Activated naive CD4-positive, alpha-beta T cell treated with anti-CD3 and anti-CD28 coated beads, Interleukin-2, amount 50 U/mL, for 72 hours (primary cell): Measurements from ENCODE around the gene GMEB1. TPM values are rescaled to one million over a fixed set of nuclear protein-coding genes. Genes with fewer than 3 reads are reported as not detected.
"Not testable (repeated sequence)": the region's sequence is repeated elsewhere in the genome, so short reads cannot be mapped to it uniquely, and the experiment has no call there.

ENCODE experiments used
- ATAC-seq, 2 donors: fragments of 150-1000 bp; cut with Tn5 transposase; 2 replicates each; pipeline ENCODE4 v1.10.0; 2021; ENCODE audit warnings: mild to moderate bottlenecking in 2 of 2, moderate library complexity in 2 of 2
- DNase-seq, 2 donors: peaks; one replicate each; pipeline ENCODE4 v3.0.0; 2021 to 2022; ENCODE audit warnings: low spot score in 2 of 2
- H3K27ac Mint-ChIP-seq, 2 donors: one replicate each; pipeline ENCODE4 v1.8.0; 2022; ENCODE audit warnings: mild to moderate bottlenecking in 2 of 2, mixed read lengths in 2 of 2
- H3K36me3 Mint-ChIP-seq, 2 donors: one replicate each; pipeline ENCODE4 v1.8.0; 2022; ENCODE audit warnings: mixed read lengths in 2 of 2
- H3K9me3 Mint-ChIP-seq, 2 donors: one replicate each; pipeline ENCODE4 v1.8.0; 2022; ENCODE audit warnings: mixed read lengths in 2 of 2
- total RNA-seq, 2 donors: library from RNA; stranded (reverse); gene quantifications; one replicate each; pipeline ENCODE4 v1.2.3, GENCODE V29; 2022

GMEB1 gene
- total RNA-seq, 2 donors from 2014 or later = 18.9 to 26.7 TPM

- no peak for DNase-seq
- Mint-ChIP-seq H3K9me3 (no peaks in the 10 kb centered on the region), H3K36me3 (no peaks in the 10 kb centered on the region), H3K27ac (peak overlapping the region; percentile 75 to 80)
- ATAC-seq = no peak
These were observed 4.6 kb upstream of the GMEB1 start for GRCh38 chr1:28663871-28664470.

GRCh38 chr1:28666806-28667205 lies 1.8 kb upstream of the GMEB1 start:
- Mint-ChIP-seq H3K27ac (peak overlapping the region; percentile 60 to 75), H3K9me3 (no peaks in the 10 kb centered on the region)
- no peak for ATAC-seq

GRCh38 chr1:28668956-28669723 lies 556 bp downstream of the GMEB1 start:
- DNase-seq (peak; percentile 38 to 70), ATAC-seq (peak; percentile 74 to 81)
- Mint-ChIP-seq H3K9me3 (no peaks in the 10 kb centered on the region), H3K27ac (peak overlapping the region; percentile 89 to 99), H3K36me3 (peaks cover 6 to 7% of the 10 kb centered on the region in 2 donors)

More at GRCh38 chr1:28666806-28667205, 1.8 kb upstream of the GMEB1 start:
- H3K36me3 Mint-ChIP-seq = peaks cover 6 to 7% of the 10 kb centered on the region in 2 donors
- DNase-seq = no peak

- ATAC-seq (no peak), DNase-seq (no peak)
- Mint-ChIP-seq H3K36me3 (peaks cover 6 to 7% of the 10 kb centered on the region in 2 donors), H3K27ac (no peak overlapping the region), H3K9me3 (no peaks in the 10 kb centered on the region)
These were observed 2.7 kb downstream of the GMEB1 start for GRCh38 chr1:28671254-28671780.

GRCh38 chr1:28672971-28673370 lies 4.4 kb downstream of the GMEB1 start:
- not testable (repeated sequence) for ATAC-seq, H3K36me3 Mint-ChIP-seq, DNase-seq, H3K9me3 Mint-ChIP-seq, H3K27ac Mint-ChIP-seq

GRCh38 chr1:28675924-28676257 lies 7.3 kb downstream of the GMEB1 start:
- no peaks in the 10 kb centered on the region for H3K9me3 Mint-ChIP-seq
- no peaks in the 10 kb centered on the region for H3K36me3 Mint-ChIP-seq
- no peak overlapping the region for H3K27ac Mint-ChIP-seq
- ATAC-seq = no peak
- DNase-seq = no peak

GRCh38 chr1:28680151-28680550 lies 11.6 kb downstream of the GMEB1 start:
- Mint-ChIP-seq H3K36me3 (no peaks in the 10 kb centered on the region), H3K9me3 (no peaks in the 10 kb centered on the region), H3K27ac (no peak overlapping the region)
- ATAC-seq = no peak
- no peak for DNase-seq

GRCh38 chr1:28682840-28683239 lies 14.3 kb downstream of the GMEB1 start:
- DNase-seq = no peak
- peak; percentile 24 to 37 for ATAC-seq
- no peaks in the 10 kb centered on the region for H3K9me3 Mint-ChIP-seq
- H3K36me3 Mint-ChIP-seq = no peaks in the 10 kb centered on the region
- H3K27ac Mint-ChIP-seq = no peak overlapping the region

- ATAC-seq = no peak
These were observed 16.4 kb downstream of the GMEB1 start for GRCh38 chr1:28684937-28685336.

GRCh38 chr1:28691627-28692026 lies 23.0 kb downstream of the GMEB1 start:
- H3K9me3 Mint-ChIP-seq, ATAC-seq, H3K36me3 Mint-ChIP-seq, H3K27ac Mint-ChIP-seq, DNase-seq: not testable (repeated sequence)

More at GRCh38 chr1:28684937-28685336, 16.4 kb downstream of the GMEB1 start:
- Mint-ChIP-seq H3K27ac (peak overlapping the region in 1 of 2 donors; percentile 11), H3K9me3 (no peaks in the 10 kb centered on the region), H3K36me3 (no peaks in the 10 kb centered on the region)
- DNase-seq = no peak

- ATAC-seq (no peak), DNase-seq (no peak)
- Mint-ChIP-seq H3K9me3 (no peaks in the 10 kb centered on the region), H3K36me3 (peaks cover 5% of the 10 kb centered on the region in 2 donors), H3K27ac (no peak overlapping the region)
These were observed 35.0 kb downstream of the GMEB1 start for GRCh38 chr1:28703629-28704028.

GRCh38 chr1:28716336-28716735 lies 47.8 kb downstream of the GMEB1 start:
- H3K36me3 Mint-ChIP-seq = peaks cover 7 to 14% of the 10 kb centered on the region in 2 donors
- H3K27ac Mint-ChIP-seq = no peak overlapping the region
- DNase-seq (no peak), ATAC-seq (no peak)
- H3K9me3 Mint-ChIP-seq = no peaks in the 10 kb centered on the region

GRCh38 chr1:28718166-28718565 lies 49.6 kb downstream of the GMEB1 start:
- no peak for DNase-seq
- Mint-ChIP-seq H3K9me3 (no peaks in the 10 kb centered on the region), H3K36me3 (peaks cover 7 to 14% of the 10 kb centered on the region in 2 donors), H3K27ac (no peak overlapping the region)
- ATAC-seq = no peak

GRCh38 chr1:28718586-28719331 lies 50.2 kb downstream of the GMEB1 start:
- peak overlapping the region in 1 of 2 donors; percentile 29 for H3K27ac Mint-ChIP-seq
- H3K36me3 Mint-ChIP-seq = peaks cover 7 to 8% of the 10 kb centered on the region in 2 donors
- H3K9me3 Mint-ChIP-seq = no peaks in the 10 kb centered on the region
- no peak for ATAC-seq
- no peak for DNase-seq

- ATAC-seq (no peak), DNase-seq (no peak)
- peaks cover 3% of the 10 kb centered on the region in 2 donors for H3K36me3 Mint-ChIP-seq
- no peaks in the 10 kb centered on the region for H3K9me3 Mint-ChIP-seq
- H3K27ac Mint-ChIP-seq = peak overlapping the region in 1 of 2 donors; percentile 29
These were observed 50.7 kb downstream of the GMEB1 start for GRCh38 chr1:28719332-28719619.

GRCh38 chr1:28720376-28720775 lies 51.8 kb downstream of the GMEB1 start:
- ATAC-seq = no peak
- Mint-ChIP-seq H3K9me3 (no peaks in the 10 kb centered on the region), H3K36me3 (no peaks in the 10 kb centered on the region), H3K27ac (no peak overlapping the region)
- no peak for DNase-seq

- DNase-seq, H3K27ac Mint-ChIP-seq, H3K9me3 Mint-ChIP-seq, ATAC-seq, H3K36me3 Mint-ChIP-seq: not testable (repeated sequence)
These were observed 53.3 kb downstream of the GMEB1 start for GRCh38 chr1:28721927-28722326.
